SW480 (cell line): ENCODE data around the gene AGR3.
"Not testable (repeated sequence)": the region's sequence is repeated elsewhere in the genome, so short reads cannot be mapped to it uniquely, and the experiment has no call there.

Source experiments
- DNase-seq: peaks from one replicate; pipeline ENCODE4 v3.0.0-alpha.2; 2016; ENCODE audit warnings: low spot score

Gene AGR3

DNA sequence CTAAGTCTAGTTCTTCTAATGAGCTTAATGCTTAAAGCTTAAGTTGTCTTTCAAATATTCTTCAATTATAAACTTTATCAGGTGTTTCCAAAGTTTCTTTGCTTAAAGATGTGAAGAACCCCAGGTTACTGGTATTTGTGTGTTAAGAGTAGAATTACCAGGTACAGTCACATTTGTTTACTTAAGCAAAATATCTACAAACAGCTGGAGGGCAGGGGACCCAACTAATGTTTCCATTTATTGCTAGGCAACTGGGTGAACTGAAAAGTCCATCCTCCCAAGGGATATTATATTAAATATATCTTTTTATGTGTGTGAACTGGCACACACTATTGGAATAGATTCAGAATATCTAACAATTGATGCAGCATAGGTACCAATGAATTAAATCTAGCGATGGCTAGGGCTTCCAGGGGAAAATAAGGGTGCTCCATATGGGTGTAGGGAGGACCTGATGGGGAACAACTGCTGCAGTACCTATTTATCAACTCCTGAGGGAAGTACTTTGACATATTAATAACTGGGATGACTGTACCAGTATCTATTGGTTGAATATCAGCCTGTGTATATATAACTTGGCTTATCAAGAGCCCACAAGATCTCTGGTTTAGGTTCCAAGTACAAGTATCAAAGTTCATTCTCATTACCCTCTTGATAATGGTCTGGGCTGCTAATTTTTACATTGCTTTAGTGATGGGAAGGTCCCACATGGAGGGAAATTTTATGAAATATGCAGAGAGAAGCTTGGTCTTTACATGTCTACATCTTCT, 10.3 kb upstream of the AGR3 start:
- DNase-seq = no peak

GRCh38 chr7:16891338-16891737, 9.6 kb upstream of the AGR3 start:
- DNase-seq = peak; percentile 58

DNA sequence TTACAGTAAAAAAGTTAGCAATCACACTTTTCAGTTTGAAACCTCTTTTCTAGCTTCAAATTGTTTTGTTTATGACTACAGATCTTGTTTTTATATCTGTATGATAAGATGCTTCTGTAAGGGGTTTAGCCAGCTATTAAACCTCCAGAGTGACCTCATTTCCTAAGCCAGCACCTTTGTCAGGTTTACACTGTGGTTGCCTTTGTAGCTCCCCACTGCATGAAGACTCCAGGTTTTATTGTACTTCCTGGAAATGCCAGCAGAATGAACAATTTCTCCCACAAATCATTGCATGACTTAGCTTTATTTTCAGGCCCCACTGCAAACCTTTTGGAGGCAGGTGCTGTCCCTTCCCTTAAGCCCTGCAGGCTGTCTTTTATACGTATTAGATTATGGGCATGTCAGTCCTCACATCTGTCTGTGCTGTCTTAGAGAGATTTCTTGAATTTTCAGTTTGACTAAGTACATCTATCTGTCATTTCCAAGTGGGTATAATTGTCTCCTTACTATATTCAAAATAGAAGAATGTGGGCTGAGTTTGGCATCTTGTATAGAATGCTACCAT, 8.2 kb upstream of the AGR3 start:
- peak; percentile 22 for DNase-seq

DNA sequence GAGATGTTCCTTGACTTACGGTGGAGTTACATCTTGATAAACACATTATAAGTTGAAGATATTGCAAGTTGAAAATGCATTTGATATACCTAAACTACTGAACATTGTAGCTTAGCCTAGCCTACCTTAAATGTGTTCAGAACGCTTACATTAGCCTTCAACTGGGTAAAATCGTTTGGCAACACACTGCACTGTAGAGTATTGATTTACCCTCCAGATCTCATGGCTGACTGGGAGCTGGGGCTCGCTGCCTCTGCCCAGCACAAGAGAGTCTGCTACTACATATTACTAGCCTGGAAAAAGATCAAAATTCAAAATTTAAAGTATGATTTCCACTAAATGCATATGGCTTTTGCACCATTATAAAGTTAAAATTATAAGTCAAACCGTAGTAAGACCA, 7.5 kb upstream of the AGR3 start:
- no peak for DNase-seq

- no peak for DNase-seq
Measured at GRCh38 chr7:16883918-16884317, 2.1 kb upstream of the AGR3 start.

GRCh38 chr7:16880554-16880953, 1.2 kb downstream of the AGR3 start:
- no peak for DNase-seq

DNA sequence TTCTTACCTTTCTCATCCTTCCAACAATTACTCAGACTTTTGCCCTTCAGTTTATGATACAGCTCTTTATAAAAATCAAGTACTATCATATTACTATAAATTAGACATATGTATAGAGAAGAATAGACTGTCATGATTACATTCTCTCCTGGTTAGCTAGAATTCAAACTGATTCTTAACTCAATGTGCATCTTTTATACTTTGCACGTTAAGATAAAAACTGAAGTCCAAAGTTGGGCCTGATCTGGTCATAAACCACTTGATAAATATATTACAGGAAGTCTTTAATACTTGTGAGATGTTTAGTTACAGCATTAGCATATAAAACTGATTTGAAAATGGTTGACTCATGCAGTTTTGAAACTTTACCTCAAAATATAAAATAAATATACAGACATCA, 2.6 kb downstream of the AGR3 start:
- no peak for DNase-seq

DNA sequence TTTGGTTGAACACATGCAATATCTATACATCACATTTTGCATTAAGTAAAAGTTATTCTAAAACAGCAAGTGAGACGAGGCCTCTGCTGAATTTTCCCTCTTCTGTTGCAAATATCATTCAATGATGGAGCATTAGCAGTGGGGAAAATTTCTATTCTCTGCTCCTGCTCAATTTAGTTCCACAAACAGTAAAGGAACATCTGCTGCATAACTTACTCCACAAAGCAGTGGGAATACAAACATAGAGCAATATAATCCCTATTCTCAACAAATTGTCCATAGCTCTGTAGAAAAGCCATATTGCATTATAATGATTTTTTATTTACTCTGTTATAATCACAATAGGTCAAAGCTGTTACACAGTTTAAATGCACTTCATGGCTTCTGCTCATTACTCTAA, 5.9 kb downstream of the AGR3 start:
- DNase-seq = no peak

DNA sequence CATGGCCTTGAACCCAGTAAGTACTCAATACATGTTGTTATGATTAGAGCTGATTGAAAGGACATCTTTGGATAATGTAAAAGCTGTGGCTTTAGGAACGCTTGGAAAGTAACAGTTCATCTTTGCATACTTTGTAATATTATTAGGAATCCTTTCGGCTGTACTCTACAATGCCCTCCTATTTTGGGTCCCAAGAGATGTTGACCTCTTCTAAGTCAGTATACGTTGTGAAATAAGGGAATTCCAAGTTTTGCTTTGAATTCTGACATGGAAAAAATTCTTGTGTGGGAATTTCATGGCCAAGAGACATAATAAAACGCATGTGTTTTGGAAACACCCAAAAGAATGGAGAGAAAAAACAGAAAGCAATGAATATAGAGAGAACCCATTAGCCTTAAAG, 7.7 kb downstream of the AGR3 start:
- no peak for DNase-seq

DNA sequence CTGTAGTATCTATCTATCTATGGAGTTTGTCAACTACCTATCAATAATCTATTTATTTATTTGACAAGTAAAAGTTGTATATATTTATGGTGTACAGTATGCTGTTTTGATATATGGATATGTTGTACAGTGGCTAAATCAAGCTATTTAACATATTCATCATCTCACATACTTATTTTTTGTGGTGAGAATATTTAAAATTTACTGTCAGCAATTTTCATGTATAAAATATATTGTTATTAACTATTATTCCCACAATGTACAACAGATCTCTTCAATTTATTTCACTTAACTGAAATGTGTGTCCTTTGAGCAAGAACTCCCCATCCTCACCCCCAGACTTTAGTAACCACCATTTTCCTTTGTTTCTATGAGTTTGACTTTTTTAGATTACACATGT, 14.5 kb downstream of the AGR3 start:
- DNase-seq = no peak

DNA sequence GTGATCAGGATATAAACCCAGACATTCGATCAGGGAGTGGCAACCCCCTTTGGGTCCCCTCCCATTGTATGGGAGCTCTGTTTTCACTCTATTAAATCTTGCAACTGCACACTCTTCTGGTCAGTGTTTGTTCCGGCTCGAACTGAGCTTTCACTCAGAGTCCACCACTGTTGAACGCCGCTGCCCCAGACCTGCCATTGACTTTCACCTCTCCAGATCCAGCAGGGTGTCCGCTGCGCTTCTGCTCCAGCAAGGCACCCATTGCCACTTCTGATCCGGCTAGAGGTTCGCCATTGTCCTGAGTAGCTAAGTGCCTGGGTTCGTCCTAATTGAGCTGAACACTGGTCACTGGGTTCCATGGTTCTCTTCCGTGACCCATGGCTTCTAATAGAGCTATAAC, 28.6 kb downstream of the AGR3 start:
- DNase-seq = not testable (repeated sequence)

DNA sequence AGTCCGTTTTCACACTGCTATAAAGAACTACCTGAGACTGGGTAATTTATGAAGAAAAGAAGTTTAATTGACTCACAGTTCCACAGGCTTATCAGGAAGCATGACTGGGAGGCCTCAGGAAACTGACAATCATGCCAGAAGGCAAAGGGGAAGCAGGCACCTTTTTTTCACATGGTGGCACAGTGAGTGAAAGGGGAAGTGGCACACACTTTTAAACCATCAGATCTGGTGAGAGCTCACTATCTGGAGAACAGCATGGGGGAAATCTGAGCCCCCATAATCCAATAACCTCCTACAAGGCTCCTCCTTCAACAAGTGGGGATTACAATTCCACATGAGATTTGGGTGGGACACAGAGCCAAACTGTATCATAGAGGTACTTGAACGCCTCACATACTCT, 30.0 kb downstream of the AGR3 start:
- no peak for DNase-seq

GRCh38 chr7:16850614-16851466, 30.9 kb downstream of the AGR3 start:
- no peak for DNase-seq

DNA sequence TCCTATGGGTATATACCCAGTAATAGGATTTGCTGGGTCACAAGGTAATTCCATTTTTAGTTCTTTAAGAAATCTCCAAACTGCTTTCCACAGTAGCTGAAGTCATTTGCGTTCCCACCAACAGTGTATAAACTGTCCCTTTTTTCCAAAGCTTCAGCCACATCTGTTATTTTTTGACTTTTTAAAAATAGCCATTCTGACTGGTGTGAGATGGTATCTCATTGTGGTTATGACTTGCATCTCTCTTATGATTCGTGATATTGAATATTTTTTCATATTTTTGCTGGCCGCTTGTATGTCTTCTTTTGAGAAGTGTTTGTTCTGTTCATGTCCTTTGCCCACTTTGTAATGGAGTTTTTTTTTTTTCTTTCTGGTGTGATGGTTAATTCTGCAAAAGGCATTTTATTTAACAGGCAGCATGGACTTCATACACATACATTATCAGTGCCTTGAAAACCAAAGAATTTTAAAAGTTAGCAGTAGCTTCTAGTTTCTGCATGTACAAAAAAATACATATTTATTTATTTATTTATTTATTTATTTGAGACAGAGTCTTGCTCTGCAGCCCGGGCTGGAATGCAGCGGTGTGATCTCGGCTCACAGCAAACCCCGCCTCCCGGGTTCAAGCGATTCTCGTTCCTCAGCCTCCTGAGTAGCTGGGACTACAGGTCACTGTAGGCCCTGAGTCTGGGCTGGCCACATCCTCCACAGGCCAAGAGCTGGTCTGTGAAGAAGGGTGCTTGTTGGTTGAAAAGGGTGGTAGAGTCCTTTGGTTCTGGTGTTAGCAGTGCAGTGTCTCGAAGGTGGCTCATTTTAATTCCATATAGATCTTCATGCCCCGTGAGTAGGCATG, 32.3 kb downstream of the AGR3 start:
- no peak for DNase-seq

GRCh38 chr7:16847381-16847860, 34.4 kb downstream of the AGR3 start:
- peak; percentile 81 for DNase-seq

GRCh38 chr7:16846601-16847165, 35.1 kb downstream of the AGR3 start:
- no peak for DNase-seq

DNA sequence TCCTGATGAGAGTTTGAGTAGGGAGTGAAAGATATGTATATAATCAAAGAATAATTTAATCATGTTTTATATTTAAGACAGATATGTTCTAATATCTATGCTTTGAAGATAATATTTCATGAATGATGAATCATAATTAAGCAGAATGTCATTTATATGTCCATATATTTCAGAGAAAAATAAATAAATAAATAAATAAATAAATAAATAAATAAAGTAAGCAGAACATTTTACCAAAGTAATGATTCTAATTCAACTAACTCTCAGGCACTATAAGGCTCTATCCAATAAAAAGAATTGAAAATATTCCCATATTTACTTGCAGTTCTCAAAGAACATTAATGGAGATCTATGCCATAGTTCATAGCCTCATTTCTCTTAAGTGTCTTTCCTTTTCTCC, 36.0 kb downstream of the AGR3 start:
- DNase-seq = no peak

DNA sequence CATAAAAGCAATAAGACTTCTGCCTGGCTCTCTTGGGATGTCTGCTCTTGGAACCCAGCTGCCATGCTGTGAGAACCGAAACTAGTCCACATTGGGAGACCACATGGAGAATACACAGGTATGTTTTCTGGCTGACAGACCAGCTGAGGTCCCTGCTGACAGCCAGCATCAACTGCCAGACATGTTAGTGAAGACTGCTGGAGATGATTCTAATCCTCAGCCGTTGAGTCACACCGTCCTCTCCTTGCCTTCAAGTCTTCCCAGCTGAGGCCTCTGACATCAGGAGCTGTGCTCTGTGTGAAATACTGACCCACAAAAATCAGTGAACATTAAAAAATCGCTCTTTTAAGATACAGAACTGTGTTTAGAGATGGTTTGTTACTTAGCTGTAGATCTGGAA, 40.1 kb downstream of the AGR3 start:
- DNase-seq = no peak

DNA sequence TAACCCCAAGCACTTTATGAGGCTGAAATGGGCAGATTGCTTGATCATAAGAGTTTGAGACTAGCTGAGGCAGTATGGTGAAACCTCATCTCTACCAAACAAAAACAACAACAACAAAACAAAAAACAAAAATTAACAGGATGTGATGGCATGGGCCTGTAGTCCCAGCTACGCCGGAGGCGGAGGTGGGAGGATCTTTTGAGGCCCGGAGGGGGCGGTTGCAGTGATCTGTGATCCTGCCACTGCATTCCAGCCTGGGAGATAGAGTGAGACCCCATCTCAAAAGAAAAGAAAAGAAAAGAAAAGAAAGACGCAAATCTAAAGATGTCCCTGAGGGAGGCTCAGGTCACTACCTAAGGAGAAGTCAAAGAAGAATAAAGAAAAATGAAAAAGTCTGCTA, 41.7 kb downstream of the AGR3 start:
- DNase-seq = no peak

DNA sequence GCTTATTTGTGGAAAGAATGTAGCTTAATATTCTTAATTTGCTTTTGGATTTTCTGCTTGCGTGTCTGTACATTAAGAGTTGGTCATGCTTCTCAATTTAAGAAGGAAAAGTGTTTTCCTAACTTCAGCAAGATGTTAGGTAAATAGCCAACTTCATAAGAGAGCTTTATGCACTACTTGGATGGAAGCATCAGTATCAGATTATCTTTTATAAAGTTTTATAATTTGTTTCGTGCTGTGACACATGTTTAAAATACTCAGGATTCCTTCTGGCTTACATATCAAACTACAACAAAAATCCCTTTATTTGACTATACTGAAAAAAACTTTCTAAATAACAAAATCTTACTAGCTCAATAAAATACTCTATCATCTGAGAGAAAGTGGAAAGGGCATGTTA, 42.1 kb downstream of the AGR3 start:
- no peak for DNase-seq

DNA sequence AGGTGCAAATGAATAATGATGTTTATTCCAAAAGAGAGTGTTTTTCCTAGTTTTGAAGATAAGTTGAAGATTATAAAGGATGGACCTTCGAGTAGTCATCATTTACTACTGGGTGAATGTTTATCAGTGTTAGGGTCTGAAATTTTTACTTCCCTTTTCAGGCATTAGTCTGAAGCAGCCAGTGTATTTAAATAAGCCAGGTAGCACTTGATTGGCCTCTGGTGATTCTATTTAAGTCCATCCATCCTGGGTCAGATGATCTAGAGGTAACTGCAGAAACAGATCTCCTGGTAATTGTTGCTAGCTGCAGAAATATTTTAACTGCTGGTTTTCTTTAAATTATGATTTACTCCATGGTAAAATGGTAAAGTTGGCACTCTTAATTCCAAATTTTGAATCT, 42.9 kb downstream of the AGR3 start:
- no peak for DNase-seq

GRCh38 chr7:16838386-16838785, 43.4 kb downstream of the AGR3 start:
- no peak for DNase-seq
